LNCAP (cell line): ENCODE measurements around the gene BMF.

ENCODE experiments used
- TF ChIP-seq, protein P1 (sequence below): fragments of 450-650 bp; IDR thresholded peaks from 2 replicates; pipeline ENCODE4 v1.5.1; 2017; ENCODE audit warnings: mild to moderate bottlenecking

The BMF gene

DNA sequence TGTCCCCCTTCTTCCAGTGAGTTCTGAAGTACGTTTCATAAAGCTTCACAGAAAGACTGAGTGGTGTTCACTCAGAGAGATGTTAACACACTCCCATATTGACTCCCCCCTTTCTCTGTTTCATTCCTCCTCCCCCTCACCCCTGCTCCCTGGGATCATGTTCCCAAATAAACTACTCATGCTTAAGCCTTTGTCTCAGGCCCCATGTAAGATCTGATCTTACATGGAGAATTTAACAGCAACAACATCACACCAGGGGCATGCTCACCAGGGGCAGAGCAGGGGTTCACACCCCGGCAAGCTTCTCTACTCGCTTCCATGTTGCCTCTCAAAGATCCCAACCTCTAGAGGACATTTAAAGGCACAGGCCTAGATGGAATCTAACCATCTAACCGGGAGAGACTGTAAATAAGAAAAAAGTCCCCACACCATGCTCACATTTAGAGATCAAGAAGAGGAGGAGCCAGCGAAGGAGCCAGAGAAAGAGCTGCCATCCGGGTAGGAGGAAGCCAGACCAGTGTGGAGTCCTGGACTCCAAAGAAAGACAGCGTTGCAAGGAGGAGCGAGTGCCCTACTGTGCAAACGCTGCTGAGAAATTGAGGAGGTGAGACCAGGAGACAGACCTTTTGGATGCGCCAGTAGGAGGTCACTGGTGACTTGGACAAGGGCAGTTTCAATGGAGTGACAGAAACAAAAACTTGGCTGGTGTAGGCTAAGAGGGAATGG lies 48.3 kb downstream of the BMF start:
- TF ChIP-seq, protein P1, sequence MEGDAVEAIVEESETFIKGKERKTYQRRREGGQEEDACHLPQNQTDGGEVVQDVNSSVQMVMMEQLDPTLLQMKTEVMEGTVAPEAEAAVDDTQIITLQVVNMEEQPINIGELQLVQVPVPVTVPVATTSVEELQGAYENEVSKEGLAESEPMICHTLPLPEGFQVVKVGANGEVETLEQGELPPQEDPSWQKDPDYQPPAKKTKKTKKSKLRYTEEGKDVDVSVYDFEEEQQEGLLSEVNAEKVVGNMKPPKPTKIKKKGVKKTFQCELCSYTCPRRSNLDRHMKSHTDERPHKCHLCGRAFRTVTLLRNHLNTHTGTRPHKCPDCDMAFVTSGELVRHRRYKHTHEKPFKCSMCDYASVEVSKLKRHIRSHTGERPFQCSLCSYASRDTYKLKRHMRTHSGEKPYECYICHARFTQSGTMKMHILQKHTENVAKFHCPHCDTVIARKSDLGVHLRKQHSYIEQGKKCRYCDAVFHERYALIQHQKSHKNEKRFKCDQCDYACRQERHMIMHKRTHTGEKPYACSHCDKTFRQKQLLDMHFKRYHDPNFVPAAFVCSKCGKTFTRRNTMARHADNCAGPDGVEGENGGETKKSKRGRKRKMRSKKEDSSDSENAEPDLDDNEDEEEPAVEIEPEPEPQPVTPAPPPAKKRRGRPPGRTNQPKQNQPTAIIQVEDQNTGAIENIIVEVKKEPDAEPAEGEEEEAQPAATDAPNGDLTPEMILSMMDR: no peak

DNA sequence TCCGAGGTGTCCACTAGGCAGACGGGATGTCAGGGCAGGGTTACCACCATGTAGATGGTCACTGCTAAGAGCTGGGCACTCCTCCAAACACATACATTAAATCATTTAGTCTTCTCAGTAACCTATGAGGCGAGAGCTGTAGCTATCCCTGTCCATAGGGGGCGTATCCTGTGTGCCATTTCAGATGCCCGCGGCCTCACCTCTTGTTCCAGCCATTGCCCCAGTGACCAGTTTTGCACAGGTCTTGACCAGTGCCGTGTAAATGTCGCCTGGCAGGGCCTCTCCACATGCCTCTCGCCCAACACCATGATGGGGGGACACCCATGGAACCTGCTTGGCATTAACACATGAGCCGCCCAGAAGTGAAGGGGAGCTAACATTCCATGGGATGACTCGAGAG lies 48.9 kb downstream of the BMF start:
- TF ChIP-seq, protein P1: no peak

DNA sequence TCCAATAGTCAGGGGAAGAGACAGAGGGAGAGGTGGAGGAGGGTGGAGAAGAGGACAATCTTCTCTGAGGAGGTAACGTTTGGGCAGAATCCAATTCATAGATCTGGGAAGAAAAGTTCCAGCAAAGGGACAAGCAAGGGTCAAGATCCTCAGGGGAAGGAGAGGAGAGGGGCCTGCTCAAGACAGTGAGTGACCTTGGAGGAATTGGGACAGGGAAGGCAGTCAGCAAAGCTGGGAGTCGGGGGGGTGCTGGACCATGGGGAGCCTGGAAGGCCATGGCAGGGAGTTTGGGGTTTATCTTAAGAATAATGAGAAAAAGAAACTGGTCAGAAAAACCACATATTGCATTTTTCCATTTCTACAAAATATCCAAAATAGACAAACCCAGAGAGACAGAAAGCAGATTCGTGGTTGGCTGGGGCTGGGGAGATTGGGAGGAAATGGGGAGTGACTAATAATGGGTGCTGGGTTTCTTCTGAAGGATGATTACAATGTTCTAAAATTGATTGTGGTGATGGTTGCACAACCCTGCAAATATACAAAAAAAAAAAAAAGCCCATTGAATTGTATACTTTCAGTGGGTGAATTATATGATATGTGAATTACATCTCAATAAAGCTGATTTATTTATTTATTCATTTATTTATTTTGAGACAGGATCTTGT lies 50.1 kb downstream of the BMF start:
- TF ChIP-seq, protein P1: no peak

- TF ChIP-seq, protein P1: no peak
Measured at GRCh38 chr15:40055576-40056293, 52.9 kb downstream of the BMF start.

GRCh38 chr15:40054855-40055575 lies 53.7 kb downstream of the BMF start:
- TF ChIP-seq, protein P1: no peak

- TF ChIP-seq, protein P1: no peak
Measured at GRCh38 chr15:40054605-40054854, 54.1 kb downstream of the BMF start.

- TF ChIP-seq, protein P1: no peak
Measured at GRCh38 chr15:40053831-40054604, 54.7 kb downstream of the BMF start.
